NCI-H345 (cell line): Measurements from ENCODE around the gene NECAB2.

Source experiments
- DNase-seq: peaks from one replicate; lab custom pipeline; 2025; lab: John Stamatoyannopoulos, UW

The NECAB2 gene

DNA sequence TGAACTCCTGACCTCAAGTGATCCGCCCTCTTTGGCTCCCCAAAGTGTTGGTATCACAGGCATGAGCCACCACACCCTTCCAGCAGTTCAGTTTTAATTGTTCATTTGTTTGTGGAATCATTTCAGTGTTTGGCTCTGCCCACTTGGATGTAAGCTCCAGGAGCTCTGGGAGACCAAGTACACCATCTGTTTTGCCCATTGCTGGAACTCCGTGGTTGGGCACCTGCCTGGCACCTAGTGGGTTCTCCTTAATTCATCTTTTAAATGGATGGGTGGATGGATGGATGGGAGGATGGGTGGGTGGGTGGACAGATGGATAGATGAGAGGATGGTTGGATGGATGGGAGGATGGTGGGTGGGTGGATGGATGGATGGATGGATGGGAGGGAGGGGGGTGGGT is 953 bp upstream of the NECAB2 start:
- no peak for DNase-seq

GRCh38 chr16:83968306-83968851 is 335 bp downstream of the NECAB2 start:
- DNase-seq: no peak

- no peak for DNase-seq
Observed at GRCh38 chr16:83968891-83969649, 1.0 kb downstream of the NECAB2 start.

DNA sequence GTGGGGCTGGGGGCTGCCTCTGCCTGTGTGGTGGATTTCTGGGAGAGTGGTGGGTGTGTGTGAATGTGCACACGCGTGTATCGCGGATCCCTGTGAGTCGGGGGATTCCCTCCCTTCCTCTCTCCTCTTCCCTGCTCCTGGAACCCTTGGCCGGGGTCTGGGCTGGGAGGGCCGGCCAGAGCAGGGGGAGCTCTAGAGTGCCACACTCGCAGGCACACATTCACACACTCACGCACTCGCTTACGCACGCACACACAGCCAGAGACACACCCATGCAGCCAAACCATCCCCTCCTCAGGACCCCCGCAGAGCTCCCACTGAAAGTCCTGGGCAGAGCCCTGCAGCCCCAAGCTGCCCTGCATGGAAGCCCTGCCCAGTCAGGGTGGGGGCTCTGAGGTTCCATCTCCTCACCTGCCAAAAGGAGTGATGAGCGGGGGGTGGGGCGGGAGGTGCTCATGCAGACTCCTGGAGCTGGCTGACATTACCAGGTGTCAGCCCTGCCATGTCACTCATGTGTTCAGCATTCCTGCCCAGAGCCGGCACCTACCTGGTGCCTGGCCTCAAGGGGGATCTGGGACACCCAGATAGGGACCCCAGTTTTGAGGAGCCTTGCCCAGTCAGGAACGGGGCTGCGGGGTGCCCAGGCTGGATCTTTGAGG is 1.9 kb downstream of the NECAB2 start:
- no peak for DNase-seq

GRCh38 chr16:83970430-83970815 is 2.4 kb downstream of the NECAB2 start:
- DNase-seq: no peak

GRCh38 chr16:83971165-83972130 is 3.4 kb downstream of the NECAB2 start:
- no peak for DNase-seq

GRCh38 chr16:83972256-83973008 is 4.4 kb downstream of the NECAB2 start:
- DNase-seq: no peak

DNA sequence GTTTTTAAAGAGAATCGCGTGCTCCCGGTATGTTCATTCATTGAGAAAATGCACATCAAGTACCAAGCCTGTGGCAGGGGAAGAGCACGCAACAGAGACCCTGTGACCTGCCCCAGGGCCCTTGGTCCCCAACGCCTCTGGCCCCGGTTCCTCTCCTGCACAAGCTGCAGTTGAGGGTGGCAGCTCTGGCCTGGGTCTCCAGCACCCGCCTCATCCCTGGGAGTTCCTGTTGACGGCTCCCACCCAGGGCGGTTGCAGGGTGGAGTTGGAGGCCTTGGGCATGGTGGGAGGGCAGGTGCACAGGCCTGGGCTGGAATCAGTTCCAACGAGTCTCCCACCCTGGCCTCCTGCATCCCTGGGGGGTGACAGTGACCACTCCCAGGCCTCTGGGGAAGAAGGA is 5.0 kb downstream of the NECAB2 start:
- DNase-seq: no peak

GRCh38 chr16:83973581-83974385 is 5.7 kb downstream of the NECAB2 start:
- DNase-seq: no peak

DNA sequence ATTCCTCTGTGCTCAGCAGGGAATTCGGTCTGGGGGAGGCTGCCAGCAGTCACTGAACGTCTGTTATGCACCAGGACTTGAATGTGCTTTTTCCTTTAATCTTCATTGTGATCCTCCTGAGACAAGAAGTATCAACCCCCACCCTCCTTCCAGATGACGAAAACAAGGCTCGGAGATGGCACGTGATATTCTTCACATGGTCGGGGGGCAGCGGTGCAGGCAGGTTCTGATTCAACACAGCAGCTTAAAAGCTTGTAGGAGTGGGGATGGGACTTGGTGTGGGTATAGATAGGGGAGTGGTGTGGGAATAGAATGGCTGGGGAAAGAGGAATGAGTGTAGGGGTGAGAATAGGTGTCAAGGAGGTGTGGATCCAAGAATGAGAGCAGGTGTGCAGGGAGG is 6.4 kb downstream of the NECAB2 start:
- DNase-seq: no peak

GRCh38 chr16:83975590-83976260 is 7.7 kb downstream of the NECAB2 start:
- DNase-seq: no peak

DNA sequence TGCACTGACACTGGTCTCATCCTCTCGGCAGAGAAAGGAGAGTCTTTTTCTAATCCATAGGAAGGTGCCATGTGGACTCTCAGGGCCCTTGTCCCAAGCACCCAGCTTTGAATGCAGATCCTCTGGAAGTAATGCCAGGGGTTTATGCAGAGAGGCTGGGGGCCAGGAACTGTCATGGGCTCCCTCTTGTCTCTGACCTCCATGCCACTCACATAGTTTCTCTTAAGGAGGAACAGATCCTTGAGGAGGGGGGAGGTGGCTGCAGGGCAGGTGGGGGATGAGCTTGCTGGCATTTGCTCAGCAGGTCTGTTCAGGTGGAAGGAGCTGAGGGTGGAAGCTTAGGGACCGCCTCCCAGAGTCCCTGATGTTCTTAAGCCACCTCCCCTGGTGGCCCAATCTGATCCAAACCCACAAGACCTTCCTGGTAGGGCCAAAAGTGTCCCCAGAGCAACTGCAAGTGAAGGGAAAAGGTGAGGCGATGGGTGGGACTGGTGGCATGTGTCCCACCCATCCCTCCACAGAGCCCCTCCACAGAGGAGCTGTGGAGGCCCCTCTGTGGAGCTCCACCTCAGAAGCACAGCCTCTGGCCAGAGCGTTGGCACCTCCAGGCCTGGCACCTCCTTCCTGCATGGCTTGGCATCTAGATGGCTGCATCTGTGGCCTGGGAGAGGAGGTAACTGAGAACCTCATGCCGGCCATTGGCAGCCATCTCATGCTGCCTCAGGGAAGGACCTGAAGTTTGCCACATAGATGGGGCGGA is 9.2 kb downstream of the NECAB2 start:
- DNase-seq: no peak

- no peak for DNase-seq
Observed at GRCh38 chr16:83978401-83978904, 10.4 kb downstream of the NECAB2 start.

DNA sequence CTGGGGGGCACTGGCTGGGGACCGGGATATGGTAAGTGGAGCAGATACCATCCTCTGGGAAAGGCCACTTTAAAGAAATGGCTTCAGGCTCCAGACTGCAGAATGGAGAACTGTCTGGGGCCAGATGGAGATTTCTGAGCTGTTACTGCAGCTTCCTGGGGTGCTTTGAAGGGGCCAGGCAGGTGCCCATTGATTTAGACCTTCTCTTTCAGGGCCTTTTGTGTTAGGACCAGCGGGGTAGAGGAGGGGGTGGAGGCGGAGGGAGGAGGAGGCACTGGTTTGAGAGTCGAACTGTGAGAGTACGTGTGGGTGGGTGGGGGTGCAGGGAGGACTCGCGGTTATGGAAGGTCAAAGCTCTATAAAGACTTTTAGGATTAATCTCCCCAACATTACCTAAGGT is 11.4 kb downstream of the NECAB2 start:
- peak; percentile 8 for DNase-seq

GRCh38 chr16:83980794-83981193 is 12.8 kb downstream of the NECAB2 start:
- DNase-seq: no peak

GRCh38 chr16:83981799-83982198 is 13.8 kb downstream of the NECAB2 start:
- no peak for DNase-seq

DNA sequence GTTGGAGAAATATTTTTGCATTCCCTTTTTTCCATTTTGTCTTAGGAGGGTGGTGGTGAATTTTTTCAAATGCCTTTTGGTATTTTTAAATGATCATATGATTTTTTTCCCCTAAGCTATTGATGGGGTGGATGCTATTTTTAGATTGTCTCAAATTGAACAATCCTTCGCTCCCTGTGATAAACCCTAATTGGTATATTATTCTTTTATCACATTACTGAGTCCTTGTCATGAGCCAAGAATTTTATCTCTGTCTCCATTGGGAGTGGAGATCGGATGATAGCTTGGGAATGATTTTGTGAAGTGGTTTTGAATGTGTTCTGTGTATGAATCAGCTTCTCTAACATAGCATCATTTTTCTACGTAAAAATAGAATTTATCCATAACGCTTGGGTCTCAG is 15.4 kb downstream of the NECAB2 start:
- DNase-seq: no peak

DNA sequence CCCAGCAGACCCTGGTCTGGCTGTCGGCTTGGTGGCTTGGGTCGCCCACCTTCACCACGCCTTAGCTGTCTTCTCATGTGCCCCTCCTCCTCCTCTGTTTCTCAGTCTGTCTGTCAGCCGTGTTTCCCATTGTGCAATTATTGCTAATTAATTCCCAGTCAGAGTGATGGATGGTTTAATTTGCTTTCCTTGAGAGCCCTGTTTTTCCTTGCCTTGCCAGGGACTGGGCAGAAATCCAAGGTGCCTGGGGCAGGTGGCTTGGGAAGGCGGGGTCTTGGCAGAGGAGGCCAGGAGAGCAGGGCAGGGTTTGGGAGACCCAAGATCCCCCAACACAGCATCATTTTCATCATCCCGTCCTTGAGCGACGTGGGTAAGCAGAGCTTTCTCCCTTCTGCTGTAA is 21.3 kb downstream of the NECAB2 start:
- no peak for DNase-seq

DNA sequence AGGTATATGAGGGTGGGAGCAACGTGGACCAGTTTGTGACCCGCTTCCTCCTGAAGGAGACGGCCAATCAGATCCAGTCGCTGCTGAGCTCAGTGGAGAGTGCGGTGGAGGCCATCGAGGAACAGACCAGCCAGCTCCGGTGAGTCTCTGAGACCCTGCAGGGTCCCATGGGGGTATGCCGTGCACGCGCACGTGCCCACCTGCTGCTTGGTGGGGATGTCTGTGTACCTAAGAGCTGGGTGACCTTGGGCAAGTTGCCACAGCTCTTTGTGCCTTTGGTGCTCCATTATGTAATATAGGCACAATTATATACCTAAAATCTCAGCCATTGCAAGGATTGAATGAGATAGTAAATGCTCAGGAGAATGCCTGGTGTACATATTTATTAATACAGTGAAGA is 22.4 kb downstream of the NECAB2 start:
- no peak for DNase-seq
